Tibial nerve (tissue), 4 donors: Measurements from ENCODE around the gene TCEA2.

Source experiments
- CTCF ChIP-seq, 5 experiments: fragments of 200-600 bp in 3 of 5; fragments of 450-650 bp in 2 of 5; sonication (generic) in 3 of 5; IDR thresholded peaks; one replicate each; pipeline ENCODE4 v1.5.1; 2016 to 2019; ENCODE audit warnings: antibody characterized with exemption in 5 of 5, mild to moderate bottlenecking in 3 of 5, moderate library complexity in 2 of 5
- EP300 ChIP-seq, 2 donors: sonication (generic); formaldehyde crosslinking; IDR thresholded peaks; one replicate each; pipeline ENCODE4 v1.6.1; 2017; ENCODE audit warnings: antibody characterized with exemption in 2 of 2, mild to moderate bottlenecking in 1 of 2
- POLR2A ChIP-seq, 2 donors: fragments of 450-650 bp; IDR thresholded peaks; one replicate each; pipeline ENCODE4 v1.6.1; 2017; ENCODE audit warnings: antibody characterized with exemption in 2 of 2, mild to moderate bottlenecking in 2 of 2, moderate library complexity in 2 of 2

- TF ChIP-seq POLR2A (IDR thresholded peaks at IDR 0.05) (no peak), CTCF (IDR thresholded peaks at IDR 0.05) (no peak), EP300 (IDR thresholded peaks at IDR 0.05) (no peak)
Measured at GRCh38 chr20:64067005-64067632, 4.1 kb downstream of the TCEA2 start.
